Measurements from ENCODE around the gene PRAMEF33.
"Not testable (repeated sequence)": the region's sequence is repeated elsewhere in the genome, so short reads cannot be mapped to it uniquely, and the experiment has no call there.

Gene PRAMEF33

DNA sequence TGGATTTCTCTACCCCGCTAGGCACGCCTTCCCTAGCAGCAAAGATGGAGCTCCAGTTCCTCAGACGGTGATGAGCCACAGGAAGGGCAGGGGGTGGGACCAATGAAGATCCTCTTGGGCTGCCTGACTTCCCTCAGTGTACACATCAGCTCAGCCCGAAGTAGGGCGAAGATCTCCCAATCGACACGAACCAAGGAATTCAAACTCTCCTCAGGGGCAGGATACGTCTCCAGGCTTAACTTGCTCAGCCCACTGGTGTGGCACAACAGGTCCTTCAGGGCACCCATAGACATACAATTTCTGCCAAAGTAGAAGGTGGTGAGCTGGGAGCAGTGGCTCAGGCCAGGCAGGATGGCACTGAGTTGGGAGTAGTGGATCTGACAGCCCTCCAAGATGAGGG is 39.2 kb downstream of the PRAMEF33 start:
- H3K4me1 ChIP-seq (ENCODE audit: control insufficient read depth in 1 of 2, insufficient read depth in 2 of 2, low read length in 2 of 2); H3K27me3 ChIP-seq (ENCODE audit: low read depth, low read length); H3K36me3 ChIP-seq (ENCODE audit: control insufficient read depth in 1 of 2, insufficient read depth in 2 of 2, low read length in 2 of 2); H3K4me3 ChIP-seq (ENCODE audit: low read depth in 1 of 2, low read length in 2 of 2); H3K9me3 ChIP-seq (ENCODE audit: control insufficient read depth in 1 of 2, low read length in 2 of 2); H3K27ac ChIP-seq (ENCODE audit: low read length): not testable (repeated sequence)

- H3K36me3 ChIP-seq (ENCODE audit: control insufficient read depth in 1 of 2, insufficient read depth in 2 of 2, low read length in 2 of 2); H3K27ac ChIP-seq (ENCODE audit: low read length); H3K4me3 ChIP-seq (ENCODE audit: low read depth in 1 of 2, low read length in 2 of 2); H3K4me1 ChIP-seq (ENCODE audit: control insufficient read depth in 1 of 2, insufficient read depth in 2 of 2, low read length in 2 of 2); H3K27me3 ChIP-seq (ENCODE audit: low read depth, low read length); H3K9me3 ChIP-seq (ENCODE audit: control insufficient read depth in 1 of 2, low read length in 2 of 2): not testable (repeated sequence)
Observed at GRCh38 chr1:13347034-13347433, 43.7 kb downstream of the PRAMEF33 start, which contains the start of gene PRAMEF14. TSS of gene PRAMEF14 (minus strand) at chr1:13347134. CDS start at chr1:13345314, 1,820 bp downstream.

- H3K4me1 ChIP-seq (ENCODE audit: control insufficient read depth in 1 of 2, insufficient read depth in 2 of 2, low read length in 2 of 2); H3K4me3 ChIP-seq (ENCODE audit: low read depth in 1 of 2, low read length in 2 of 2): not testable (repeated sequence)
Observed at GRCh38 chr1:13353476-13353875, 50.1 kb downstream of the PRAMEF33 start.

GRCh38 chr1:13354475-13354874 is 51.1 kb downstream of the PRAMEF33 start:
- not testable (repeated sequence) for H3K9me3 ChIP-seq (ENCODE audit: control insufficient read depth in 1 of 2, low read length in 2 of 2); H3K4me3 ChIP-seq (ENCODE audit: low read depth in 1 of 2, low read length in 2 of 2); H3K27ac ChIP-seq (ENCODE audit: low read length); H3K4me1 ChIP-seq (ENCODE audit: control insufficient read depth in 1 of 2, insufficient read depth in 2 of 2, low read length in 2 of 2); H3K27me3 ChIP-seq (ENCODE audit: low read depth, low read length); H3K36me3 ChIP-seq (ENCODE audit: control insufficient read depth in 1 of 2, insufficient read depth in 2 of 2, low read length in 2 of 2)

More at GRCh38 chr1:13353476-13353875, 50.1 kb downstream of the PRAMEF33 start:
- not testable (repeated sequence) for H3K27me3 ChIP-seq (ENCODE audit: low read depth, low read length); H3K9me3 ChIP-seq (ENCODE audit: control insufficient read depth in 1 of 2, low read length in 2 of 2); H3K36me3 ChIP-seq (ENCODE audit: control insufficient read depth in 1 of 2, insufficient read depth in 2 of 2, low read length in 2 of 2); H3K27ac ChIP-seq (ENCODE audit: low read length)

DNA sequence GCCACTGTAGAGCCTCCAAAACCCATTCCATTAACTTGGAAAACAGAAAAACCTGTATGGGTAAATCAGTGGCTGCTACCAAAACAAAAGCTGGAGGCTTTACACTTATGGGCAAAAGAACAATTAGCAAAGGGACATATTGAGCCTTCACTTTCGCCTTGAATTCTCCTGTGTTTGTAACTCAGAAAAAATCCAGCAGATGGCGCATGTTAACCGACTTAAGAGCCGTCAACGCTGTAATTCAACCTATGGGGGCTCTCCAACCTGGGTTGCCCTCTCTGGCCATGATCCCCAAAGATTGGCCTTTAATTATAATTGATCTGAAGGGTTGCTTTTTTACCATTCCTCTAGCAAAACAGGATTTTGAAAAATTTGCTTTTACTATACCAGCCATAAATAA is 53.4 kb downstream of the PRAMEF33 start:
- H3K27ac ChIP-seq (ENCODE audit: low read length); H3K27me3 ChIP-seq (ENCODE audit: low read depth, low read length); H3K9me3 ChIP-seq (ENCODE audit: control insufficient read depth in 1 of 2, low read length in 2 of 2); H3K4me1 ChIP-seq (ENCODE audit: control insufficient read depth in 1 of 2, insufficient read depth in 2 of 2, low read length in 2 of 2); H3K36me3 ChIP-seq (ENCODE audit: control insufficient read depth in 1 of 2, insufficient read depth in 2 of 2, low read length in 2 of 2); H3K4me3 ChIP-seq (ENCODE audit: low read depth in 1 of 2, low read length in 2 of 2): not testable (repeated sequence)

All from muscle layer of duodenum (tissue), 2 donors.